K562 (cell line): ENCODE results near the gene ISG20L2. TPM values are rescaled to one million over a fixed set of nuclear protein-coding genes. Genes with fewer than 3 reads are reported as not detected.

Experiments used
- ARHGAP35 ChIP-seq: fragments of 450-650 bp; IDR thresholded peaks from 2 replicates; pipeline ENCODE4 v1.6.1; 2018; ENCODE audit not compliant: partially characterized antibody
- ASH1L ChIP-seq: fragments of 450-650 bp; IDR thresholded peaks from 2 replicates; pipeline ENCODE4 v1.6.1; 2018; ENCODE audit warnings: borderline replicate concordance, mild to moderate bottlenecking, low read depth; ENCODE audit not compliant: partially characterized antibody
- CBFA2T2 ChIP-seq: fragments of 450-650 bp; conservative IDR thresholded peaks from 2 replicates; pipeline ENCODE4 v1.6.1; 2017; ENCODE audit warnings: mild to moderate bottlenecking
- CEBPZ ChIP-seq: fragments of 150-350 bp; IDR thresholded peaks from 2 replicates; pipeline ENCODE4 v1.6.1; 2014; ENCODE audit warnings: low read depth, mild to moderate bottlenecking, low read length, borderline replicate concordance
- CHD2 ChIP-seq: IDR thresholded peaks from 2 replicates; pipeline ENCODE4 v1.6.1; 2011; ENCODE audit warnings: low read depth, low read length
- DDX20 ChIP-seq: fragments of 450-650 bp; IDR thresholded peaks from 2 replicates; pipeline ENCODE4 v1.6.1; 2016; ENCODE audit warnings: missing genetic modification characterization, low read depth, mild to moderate bottlenecking, missing compliant biosample characterization, moderate library complexity
- HMG20B ChIP-seq: fragments of 250-450 bp; sonication (Bioruptor Pico); IDR thresholded peaks from 2 replicates; pipeline ENCODE4 v1.5.0; 2021; ENCODE audit warnings: mild to moderate bottlenecking
- HNRNPLL ChIP-seq: fragments of 200-400 bp; formaldehyde crosslinking; IDR thresholded peaks from 2 replicates; pipeline ENCODE4 v1.6.1; 2017; ENCODE audit warnings: low read length, low read depth, mild to moderate bottlenecking; ENCODE audit not compliant: poor library complexity, severe bottlenecking
- IFI16 ChIP-seq: fragments of 250-450 bp; sonication (Bioruptor Pico); IDR thresholded peaks from 2 replicates; pipeline ENCODE4 v2.1.2; 2022; ENCODE audit warnings: mild to moderate bottlenecking, inconsistent platforms
- MXI1 ChIP-seq: IDR thresholded peaks from 2 replicates; pipeline ENCODE4 v1.6.1; 2011; ENCODE audit warnings: low read depth, mild to moderate bottlenecking, improper control_type of control experiment, low read length
- NR1H2 ChIP-seq: sonication (generic); formaldehyde crosslinking; IDR thresholded peaks from 2 replicates; pipeline ENCODE4 v1.4.0; 2020; ENCODE audit warnings: mild to moderate bottlenecking, missing genetic modification reagents
- SMARCA5 ChIP-seq: fragments of 450-650 bp; IDR thresholded peaks from 2 replicates; pipeline ENCODE4 v1.6.1; 2016
- SRSF9 ChIP-seq: fragments of 200-400 bp; formaldehyde crosslinking; IDR thresholded peaks from 2 replicates; pipeline ENCODE4 v1.6.1; 2017; ENCODE audit warnings: low read depth, low read length, borderline replicate concordance
- THAP7 ChIP-seq: fragments of 250-450 bp; sonication (Bioruptor Pico); IDR thresholded peaks from 2 replicates; pipeline ENCODE4 v1.5.0; 2021
- ZC3H8 ChIP-seq: fragments of 450-650 bp; IDR thresholded peaks from 2 replicates; pipeline ENCODE4 v1.6.1; 2017
- ZNF253 ChIP-seq: fragments of 250-450 bp; sonication (Bioruptor Pico); conservative IDR thresholded peaks from 2 replicates; pipeline ENCODE4 v1.6.1; 2021; ENCODE audit warnings: mild to moderate bottlenecking
- ZNF76 ChIP-seq: fragments of 250-450 bp; sonication (Bioruptor Pico); IDR thresholded peaks from 2 replicates; pipeline ENCODE4 v1.4.0; 2020; ENCODE audit warnings: mild to moderate bottlenecking, moderate library complexity, borderline replicate concordance
- polyA plus RNA-seq, 8 experiments: library from polyadenylated mRNA; depleted of rRNA in 4 of 8; stranded (reverse) in 5 of 8; unstranded in 3 of 8; fragments of >200 nt; fragmentation: Nextera tagmentation in 2 of 8; fragmentation: Illumina TruSeq in 1 of 8; extraction: Ambion mirVana in 2 of 8; extraction: Trizol in 1 of 8; gene quantifications; 2 replicates each; pipeline versions ENCODE4 v1.2.1 to v1.2.3, GENCODE V29; 2011 to 2014; ENCODE audit warnings: inconsistent platforms in 1 of 8, missing spikeins in 1 of 8
- total RNA-seq, 7 experiments: library from RNA; depleted of rRNA in 6 of 7; stranded (reverse); fragments of >200 nt in 6 of 7; fragmentation: Illumina TruSeq in 2 of 7; extraction: Trizol in 2 of 7; gene quantifications; 2 replicates each; pipeline versions ENCODE4 v1.2.1 to v1.2.3, GENCODE V29; 2011 to 2021; ENCODE audit warnings: low replicate concordance in 1 of 7
- TF ChIP-seq, protein P1 (sequence below): fragments of 250-450 bp; sonication (Bioruptor Pico); IDR thresholded peaks from 2 replicates; pipeline ENCODE4 v1.4.0; 2020; ENCODE audit warnings: mild to moderate bottlenecking, moderate library complexity
- TF ChIP-seq, protein P2 (sequence below): IDR thresholded peaks from 3 replicates; pipeline ENCODE4 v1.6.1; 2011; ENCODE audit warnings: borderline replicate concordance, mild to moderate bottlenecking; ENCODE audit not compliant: insufficient read length, insufficient read depth

Gene ISG20L2
- total and polyA plus RNA-seq, 9 of the 15 experiments (the other 6 are each of a cell fraction or from before 2014, with no cell fraction given), result 21.3 to 130 (median 50.3) TPM

GRCh38 chr1:156693848-156694689 is 34.5 kb downstream of the ISG20L2 start (continued):
- TF ChIP-seq, protein P1, sequence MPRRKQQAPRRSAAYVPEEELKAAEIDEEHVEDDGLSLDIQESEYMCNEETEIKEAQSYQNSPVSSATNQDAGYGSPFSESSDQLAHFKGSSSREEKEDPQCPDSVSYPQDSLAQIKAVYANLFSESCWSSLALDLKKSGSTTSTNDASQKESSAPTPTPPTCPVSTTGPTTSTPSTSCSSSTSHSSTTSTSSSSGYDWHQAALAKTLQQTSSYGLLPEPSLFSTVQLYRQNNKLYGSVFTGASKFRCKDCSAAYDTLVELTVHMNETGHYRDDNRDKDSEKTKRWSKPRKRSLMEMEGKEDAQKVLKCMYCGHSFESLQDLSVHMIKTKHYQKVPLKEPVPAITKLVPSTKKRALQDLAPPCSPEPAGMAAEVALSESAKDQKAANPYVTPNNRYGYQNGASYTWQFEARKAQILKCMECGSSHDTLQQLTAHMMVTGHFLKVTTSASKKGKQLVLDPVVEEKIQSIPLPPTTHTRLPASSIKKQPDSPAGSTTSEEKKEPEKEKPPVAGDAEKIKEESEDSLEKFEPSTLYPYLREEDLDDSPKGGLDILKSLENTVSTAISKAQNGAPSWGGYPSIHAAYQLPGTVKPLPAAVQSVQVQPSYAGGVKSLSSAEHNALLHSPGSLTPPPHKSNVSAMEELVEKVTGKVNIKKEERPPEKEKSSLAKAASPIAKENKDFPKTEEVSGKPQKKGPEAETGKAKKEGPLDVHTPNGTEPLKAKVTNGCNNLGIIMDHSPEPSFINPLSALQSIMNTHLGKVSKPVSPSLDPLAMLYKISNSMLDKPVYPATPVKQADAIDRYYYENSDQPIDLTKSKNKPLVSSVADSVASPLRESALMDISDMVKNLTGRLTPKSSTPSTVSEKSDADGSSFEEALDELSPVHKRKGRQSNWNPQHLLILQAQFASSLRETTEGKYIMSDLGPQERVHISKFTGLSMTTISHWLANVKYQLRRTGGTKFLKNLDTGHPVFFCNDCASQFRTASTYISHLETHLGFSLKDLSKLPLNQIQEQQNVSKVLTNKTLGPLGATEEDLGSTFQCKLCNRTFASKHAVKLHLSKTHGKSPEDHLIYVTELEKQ (CRISPR knock-in tag), result no peak
- TF ChIP-seq DDX20 (tag) (no peak), THAP7 (CRISPR knock-in tag) (no peak), ZNF76 (CRISPR knock-in tag) (no peak), SMARCA5 (no peak), ASH1L (no peak), NR1H2 (CRISPR knock-in tag) (no peak), IFI16 (CRISPR knock-in tag) (peak; percentile 42; the same call in 1 of the 2 replicates), CEBPZ (no peak), CHD2 (no peak), ZC3H8 (no peak), ZNF253 (CRISPR knock-in tag) (no peak), HNRNPLL (no peak), MXI1 (no peak), HMG20B (CRISPR knock-in tag) (no peak), CBFA2T2 (no peak), ARHGAP35 (no peak), SRSF9 (no peak)
- TF ChIP-seq, protein P2, sequence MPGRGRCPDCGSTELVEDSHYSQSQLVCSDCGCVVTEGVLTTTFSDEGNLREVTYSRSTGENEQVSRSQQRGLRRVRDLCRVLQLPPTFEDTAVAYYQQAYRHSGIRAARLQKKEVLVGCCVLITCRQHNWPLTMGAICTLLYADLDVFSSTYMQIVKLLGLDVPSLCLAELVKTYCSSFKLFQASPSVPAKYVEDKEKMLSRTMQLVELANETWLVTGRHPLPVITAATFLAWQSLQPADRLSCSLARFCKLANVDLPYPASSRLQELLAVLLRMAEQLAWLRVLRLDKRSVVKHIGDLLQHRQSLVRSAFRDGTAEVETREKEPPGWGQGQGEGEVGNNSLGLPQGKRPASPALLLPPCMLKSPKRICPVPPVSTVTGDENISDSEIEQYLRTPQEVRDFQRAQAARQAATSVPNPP, result no peak
